NCI-H2107 treated with DMSO at 0.1 percent for 48 hours (cell line): ENCODE measurements around the gene ZNF326.
A peak's percentile ranks its signal among the peaks of the same experiment; 100 is the strongest.
"Not testable (repeated sequence)": the region's sequence is repeated elsewhere in the genome, so short reads cannot be mapped to it uniquely, and the experiment has no call there.

Experiments used
- DNase-seq: peaks from one replicate; lab custom pipeline; 2025; ENCODE audit not compliant: unreplicated experiment; lab: John Stamatoyannopoulos, UW

The ZNF326 gene

DNA sequence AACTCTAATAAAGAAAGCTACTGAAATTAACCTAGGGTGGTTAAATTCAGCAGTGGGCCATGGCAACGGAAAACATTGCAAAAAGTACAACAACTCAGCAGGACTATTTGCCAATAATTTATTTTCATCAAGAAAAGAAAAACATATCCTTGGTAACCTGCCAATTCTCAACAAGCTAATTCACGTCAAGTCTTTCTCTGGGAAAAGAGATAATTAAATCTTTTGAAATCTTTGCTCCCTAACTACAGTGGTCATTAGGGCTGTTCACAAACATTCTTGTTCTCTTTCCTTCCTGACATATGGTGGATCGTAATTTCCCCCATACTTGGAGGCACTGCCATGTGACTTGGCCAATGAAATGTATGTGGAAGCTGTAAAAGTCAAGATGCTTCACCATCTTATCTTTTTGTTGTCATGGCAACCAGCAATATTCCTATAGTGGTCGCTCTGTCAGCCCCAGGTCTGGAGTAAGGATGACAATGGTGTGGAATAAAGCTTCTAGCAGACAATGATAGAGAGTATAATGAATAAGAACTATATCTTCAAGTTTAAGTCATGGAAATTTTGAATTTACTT is 29.6 kb upstream of the ZNF326 start:
- no peak for DNase-seq

GRCh38 chr1:89966656-89967055 is 28.3 kb upstream of the ZNF326 start:
- DNase-seq: no peak

DNA sequence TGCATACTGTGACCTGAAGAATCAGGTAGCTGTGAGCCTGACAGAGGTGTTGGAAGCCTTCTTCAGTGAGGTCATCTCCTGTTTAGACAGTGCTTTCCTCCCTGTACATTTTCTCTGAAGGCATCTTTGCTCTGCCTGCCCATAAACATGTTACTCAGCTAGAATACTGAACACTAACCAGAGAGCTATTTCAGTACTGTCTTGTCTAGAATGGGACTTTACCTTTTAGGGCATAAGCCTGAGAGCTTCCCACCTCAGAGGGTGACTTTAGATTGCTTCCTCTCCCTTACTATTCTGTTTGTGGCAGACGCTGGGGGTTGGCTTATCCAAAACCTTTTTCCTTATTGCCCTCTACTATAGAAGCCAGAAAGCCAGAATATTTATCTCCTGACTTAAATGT is 23.3 kb upstream of the ZNF326 start:
- no peak for DNase-seq

DNA sequence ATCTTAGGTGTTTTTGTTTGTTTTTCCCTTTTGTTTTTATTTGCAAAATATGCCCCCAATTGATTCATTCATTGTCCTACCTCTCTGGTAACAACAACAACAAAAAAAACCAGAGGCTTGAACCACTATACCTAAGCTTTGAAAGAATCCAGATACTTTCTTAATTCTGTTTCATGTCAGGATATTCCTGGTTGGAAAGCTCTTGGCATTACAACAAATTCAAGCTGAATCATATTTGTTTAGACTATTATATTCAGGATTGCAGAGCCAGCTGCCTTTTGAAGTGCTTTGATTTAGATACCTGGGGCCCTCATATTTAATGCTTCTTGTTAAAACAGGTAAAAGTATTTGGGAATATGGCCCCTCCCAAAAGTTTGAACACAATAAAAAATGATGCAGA is 22.9 kb upstream of the ZNF326 start:
- DNase-seq: no peak

DNA sequence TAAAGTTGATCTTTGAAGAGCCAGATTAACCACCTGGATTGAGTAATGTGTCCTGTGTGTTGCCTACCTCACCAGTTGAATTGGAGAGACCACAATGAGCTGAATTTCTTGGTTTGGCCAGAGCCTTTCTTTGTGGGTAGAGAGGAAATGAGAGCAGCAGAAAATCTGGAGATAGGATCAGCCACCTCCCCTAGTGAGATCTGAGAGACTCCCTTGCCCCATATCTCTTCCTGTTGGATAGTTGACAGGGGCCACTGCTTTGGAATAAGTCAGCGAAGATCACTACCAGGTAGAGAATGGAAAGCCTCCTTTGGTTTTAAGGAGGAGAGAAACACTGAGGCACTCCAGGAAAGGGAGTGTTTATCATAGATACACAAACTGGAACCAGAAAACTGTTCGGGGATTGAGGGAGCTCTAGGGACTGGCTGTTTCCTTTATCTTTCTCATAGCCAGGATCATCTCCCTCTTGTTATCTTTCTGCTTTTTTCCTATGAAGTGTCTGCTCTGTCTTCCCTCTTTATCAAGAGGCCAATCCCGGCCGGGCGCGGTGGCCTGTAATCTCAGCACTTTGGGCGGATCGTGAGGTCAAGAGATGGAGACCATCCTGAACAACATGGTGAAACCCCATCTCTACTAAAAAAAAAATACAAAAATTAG is 21.3 kb upstream of the ZNF326 start:
- DNase-seq: no peak

DNA sequence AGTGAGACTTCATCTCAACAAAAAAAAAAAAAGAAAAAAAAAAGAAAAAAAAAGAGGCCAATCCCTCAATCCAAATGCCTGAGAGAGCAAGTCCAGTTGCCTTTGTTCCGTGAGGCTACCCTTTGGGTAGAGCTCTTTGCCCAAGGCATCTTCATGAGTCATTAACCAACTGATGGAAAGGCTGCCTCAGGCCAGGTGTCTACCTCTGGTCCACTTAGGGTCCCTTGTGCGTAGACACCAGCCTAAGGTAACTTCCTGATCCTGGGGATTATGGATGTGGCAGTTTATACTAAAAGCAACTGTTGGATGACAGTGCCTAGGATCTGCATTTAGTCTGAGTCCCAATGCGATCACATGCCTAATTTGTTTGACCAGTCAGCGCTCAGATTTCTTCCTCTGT is 20.7 kb upstream of the ZNF326 start:
- DNase-seq: no peak

GRCh38 chr1:89974696-89975470 is 20.0 kb upstream of the ZNF326 start:
- DNase-seq: no peak

DNA sequence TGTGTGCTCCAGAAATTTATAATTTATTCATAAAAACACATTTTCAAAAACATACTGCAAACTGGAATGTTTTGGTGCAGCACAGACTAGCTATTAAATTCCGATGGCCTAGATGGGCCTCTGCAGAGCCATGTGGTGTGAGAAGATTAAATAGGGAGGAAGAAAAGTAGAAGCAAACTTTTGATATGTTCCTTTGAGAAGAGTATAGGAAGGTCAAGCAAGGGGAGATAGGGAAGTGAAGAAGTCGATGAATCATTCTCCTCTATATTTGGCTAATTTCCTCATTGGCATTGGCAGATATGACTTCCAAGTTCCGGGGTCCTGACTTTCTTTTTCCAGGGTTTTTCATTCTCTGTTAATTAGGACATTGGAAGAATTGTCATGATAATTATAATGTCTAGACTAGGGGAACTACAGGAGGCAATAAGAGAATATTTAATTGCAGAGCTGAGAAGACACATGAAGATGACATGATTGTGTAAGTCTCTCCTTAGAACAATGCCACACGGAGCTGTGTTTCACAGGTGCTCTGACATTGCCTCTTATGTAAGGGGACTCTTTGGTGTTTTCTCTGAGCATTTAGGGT is 19.3 kb upstream of the ZNF326 start:
- no peak for DNase-seq

DNA sequence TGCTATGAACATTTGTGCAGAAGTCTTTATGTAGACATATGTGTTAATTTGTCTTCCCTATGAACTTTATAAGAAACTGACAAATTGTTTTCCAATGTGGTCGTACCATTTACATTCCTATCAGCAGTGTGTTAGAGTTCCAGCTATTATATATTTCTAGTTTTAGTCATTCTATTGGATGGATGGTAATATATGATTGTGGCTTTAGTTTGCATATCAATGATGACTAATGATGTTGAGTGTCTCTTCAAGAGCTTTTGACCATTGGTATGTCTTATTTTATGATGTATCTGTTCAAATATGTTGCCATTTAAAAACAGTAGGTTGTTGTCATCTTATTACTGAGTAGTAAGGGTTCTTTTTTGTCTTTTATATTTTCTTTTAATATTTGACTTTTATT is 16.2 kb upstream of the ZNF326 start:
- no peak for DNase-seq

DNA sequence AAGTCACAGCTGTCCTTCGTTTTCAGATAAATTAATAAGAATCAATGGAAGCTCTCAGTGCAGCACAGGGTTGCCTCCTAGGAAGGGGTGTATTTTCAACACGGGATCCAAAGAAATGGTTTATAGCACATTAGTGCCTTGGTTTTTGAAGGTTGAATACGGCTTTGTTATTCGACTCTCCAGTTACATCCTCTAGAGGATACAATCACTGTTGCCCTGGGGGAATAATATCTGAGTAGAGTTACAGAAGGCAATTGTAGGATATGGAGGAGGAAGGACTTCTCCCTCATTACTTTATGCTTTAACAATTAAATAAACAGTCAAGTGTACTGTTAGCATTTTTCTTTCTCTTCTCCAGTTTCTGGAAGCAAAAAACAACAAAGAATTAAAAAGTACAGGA is 14.3 kb upstream of the ZNF326 start:
- peak; percentile 93 for DNase-seq

DNA sequence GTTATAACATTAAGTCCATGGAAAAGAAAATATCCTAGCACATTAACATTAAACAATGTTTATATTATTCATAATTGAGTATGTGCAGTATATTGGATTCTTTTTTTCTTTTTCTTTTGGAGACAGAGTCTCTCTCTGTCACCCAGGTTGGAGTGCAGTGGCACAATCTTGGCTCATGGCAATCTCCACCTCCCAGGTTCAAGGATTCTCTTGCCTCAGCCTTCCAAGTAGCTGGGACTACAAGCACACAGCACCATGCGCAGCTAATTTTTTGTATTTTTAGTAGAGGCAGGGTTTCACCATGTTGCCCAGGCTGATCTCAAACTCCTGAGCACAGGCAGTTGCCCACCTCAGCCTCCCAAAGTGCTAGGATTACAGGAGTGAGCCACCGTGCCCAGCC is 12.1 kb upstream of the ZNF326 start:
- DNase-seq: not testable (repeated sequence)

DNA sequence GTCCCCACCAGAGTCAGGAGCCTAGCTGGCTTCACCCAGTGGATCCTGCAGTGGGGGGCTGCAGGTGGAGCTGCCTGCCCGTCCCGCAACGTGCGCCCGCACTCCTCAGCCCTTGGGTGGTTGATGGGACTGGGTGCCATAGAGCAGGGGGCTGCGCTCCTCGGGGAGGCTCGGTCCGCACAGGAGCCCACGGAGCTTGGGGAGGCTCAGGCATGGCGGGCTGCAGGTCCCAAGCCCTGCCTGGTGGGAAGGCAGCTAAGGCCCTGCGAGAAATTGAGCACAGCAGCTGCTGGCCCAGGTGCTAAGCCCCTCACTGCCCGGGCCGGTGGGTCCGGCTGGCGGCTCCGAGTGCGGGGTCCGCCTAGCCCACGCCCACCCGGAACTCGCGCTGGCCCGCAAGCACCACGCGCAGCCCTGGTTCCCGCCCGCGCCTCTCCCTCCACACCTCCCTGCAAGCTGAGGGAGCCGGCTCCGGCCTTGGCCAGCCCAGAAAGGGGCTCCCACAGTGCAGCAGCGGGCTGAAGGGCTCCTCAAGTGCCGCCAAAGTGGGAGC is 10.3 kb upstream of the ZNF326 start:
- not testable (repeated sequence) for DNase-seq

GRCh38 chr1:89986020-89986419 is 8.9 kb upstream of the ZNF326 start:
- peak; percentile 80 for DNase-seq

DNA sequence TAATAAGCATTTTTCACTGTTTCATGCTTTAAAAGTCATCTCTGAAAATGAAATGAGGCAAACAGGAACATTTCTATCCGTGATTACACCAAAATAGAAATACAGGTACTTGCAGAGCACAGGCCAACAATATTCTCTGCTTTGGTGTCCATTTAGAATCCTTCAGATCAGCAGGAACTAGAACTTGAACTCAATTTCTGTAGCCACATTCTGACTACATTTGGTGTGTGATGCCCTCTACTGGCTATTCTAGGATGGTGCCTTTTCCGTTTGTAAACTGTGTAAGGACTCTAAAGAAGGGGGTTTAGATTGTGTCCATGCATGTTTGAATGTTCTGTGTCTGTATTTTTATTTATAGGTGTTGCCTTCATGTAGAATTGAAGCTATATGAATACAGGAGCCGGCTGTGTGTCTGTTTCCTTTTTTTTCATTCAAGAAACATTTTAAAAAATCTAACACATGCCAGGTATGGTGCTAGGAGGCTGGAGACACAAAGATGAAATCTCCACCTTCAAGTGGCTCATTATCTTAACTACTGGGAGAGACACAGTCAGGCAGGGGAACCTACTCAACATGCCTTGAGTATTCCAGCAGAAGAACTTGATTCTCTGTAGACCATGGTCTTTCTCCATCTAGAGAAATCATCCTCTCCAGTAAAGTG is 7.6 kb upstream of the ZNF326 start:
- peak; percentile 96 for DNase-seq

GRCh38 chr1:89989099-89989498 is 5.8 kb upstream of the ZNF326 start:
- no peak for DNase-seq

- peak; percentile 96 for DNase-seq
Measured at GRCh38 chr1:89989799-89990198, 5.1 kb upstream of the ZNF326 start.

GRCh38 chr1:89990976-89991831 is 3.7 kb upstream of the ZNF326 start:
- DNase-seq: no peak

DNA sequence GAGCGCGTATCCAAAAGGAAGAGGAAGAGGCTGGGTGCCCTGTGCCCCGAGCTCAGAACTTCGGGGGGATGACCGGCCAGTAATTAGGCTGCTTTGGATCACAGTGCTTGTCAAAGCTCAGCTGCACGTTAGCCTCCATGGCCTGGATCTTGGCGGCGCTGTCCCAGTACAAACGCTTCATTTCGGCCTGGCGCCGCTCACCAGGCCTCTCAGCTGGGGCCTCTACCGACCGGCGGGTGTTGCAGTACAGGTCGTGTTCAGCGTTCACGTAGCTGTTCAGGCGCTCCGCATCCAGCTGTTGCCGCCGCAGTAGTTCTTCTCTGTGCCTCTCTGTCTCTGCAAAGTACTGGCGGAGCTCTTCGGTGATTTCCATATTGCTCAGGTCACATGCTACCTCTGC is 1.4 kb upstream of the ZNF326 start:
- DNase-seq: no peak

DNA sequence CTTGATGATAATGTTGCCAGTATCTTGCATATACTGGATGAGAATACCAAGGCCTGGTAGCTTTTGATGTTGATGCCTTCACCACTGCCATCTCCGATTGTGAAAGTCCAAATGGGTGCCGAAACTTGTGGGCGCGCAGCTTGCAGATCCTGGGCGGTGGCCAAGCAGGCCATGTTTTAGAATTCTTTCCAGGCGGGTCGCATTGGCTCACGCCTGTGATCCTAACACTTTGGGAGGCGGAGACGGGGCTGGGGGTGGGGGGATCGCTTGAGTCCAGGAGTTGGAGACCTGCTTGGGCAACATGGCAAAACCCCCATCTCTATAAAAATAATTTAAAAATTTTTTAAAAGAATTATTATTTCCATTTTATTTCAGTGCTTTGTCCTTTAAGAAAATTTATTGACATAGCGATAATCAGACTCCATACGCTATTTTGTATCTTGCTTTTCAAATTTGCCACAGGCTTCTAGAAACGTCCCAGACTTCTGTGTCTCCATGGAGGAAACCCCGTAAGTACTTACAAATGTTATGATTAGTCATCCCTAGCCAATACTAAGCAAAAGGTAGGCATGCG is 592 bp upstream of the ZNF326 start:
- no peak for DNase-seq
